OCI-LY3 (cell line): ENCODE data around the gene PDYN.

Experiments
- CTCF ChIP-seq: fragments of 200-600, 300-600 bp; sonication (generic); IDR thresholded peaks from 2 replicates; pipeline ENCODE4 v1.5.1; 2014; ENCODE audit warnings: antibody characterized with exemption, low read length, low read depth
- EZH2phosphoT487 ChIP-seq: fragments of 200-600 bp; shearing (Covaris generic); IDR thresholded peaks from 2 replicates; pipeline ENCODE4 v1.6.1; 2018; ENCODE audit warnings: antibody characterized with exemption, mixed run types, low read depth

GRCh38 chr20:1934721-1935573 lies 58.9 kb downstream of the PDYN start:
- no peak for TF ChIP-seq CTCF
- TF ChIP-seq EZH2phosphoT487, result no peak
